Measurements from ENCODE around the gene RPL13.
A peak's percentile ranks its signal among the peaks of the same experiment; 100 is the strongest.

The RPL13 gene

GRCh38 chr16:89560378-89561141, at the start of gene RPL13:
Gene RPL13, plus strand, starts transcription at chr16:89560682. Its CDS starts 278 bp downstream, at chr16:89560960.
- peak; percentile 86 for DNase-seq

GRCh38 chr16:89511374-89511773, 49.1 kb upstream of the RPL13 start:
- no peak for DNase-seq

- DNase-seq: no peak
Measured at GRCh38 chr16:89512453-89512852, 48.0 kb upstream of the RPL13 start.

GRCh38 chr16:89517128-89517527, 43.4 kb upstream of the RPL13 start:
- no peak for DNase-seq

- no peak for DNase-seq
Measured at GRCh38 chr16:89519881-89520280, 40.6 kb upstream of the RPL13 start.

- DNase-seq: no peak
Measured at GRCh38 chr16:89522287-89522686, 38.2 kb upstream of the RPL13 start.

GRCh38 chr16:89523680-89524344, 36.7 kb upstream of the RPL13 start:
- DNase-seq: no peak

- no peak for DNase-seq
Measured at GRCh38 chr16:89525146-89525913, 35.2 kb upstream of the RPL13 start.

GRCh38 chr16:89529097-89529496, 31.4 kb upstream of the RPL13 start:
- DNase-seq: no peak

- no peak for DNase-seq
Measured at GRCh38 chr16:89530401-89531381, 29.8 kb upstream of the RPL13 start.

- no peak for DNase-seq
Measured at GRCh38 chr16:89531821-89532526, 28.5 kb upstream of the RPL13 start.

- DNase-seq: no peak
Measured at GRCh38 chr16:89534252-89534756, 26.2 kb upstream of the RPL13 start.

- DNase-seq: no peak
Measured at GRCh38 chr16:89536371-89536770, 24.1 kb upstream of the RPL13 start.

GRCh38 chr16:89536886-89537548, 23.5 kb upstream of the RPL13 start:
- DNase-seq: no peak

- DNase-seq: no peak
Measured at GRCh38 chr16:89537549-89537925, 22.9 kb upstream of the RPL13 start.

- no peak for DNase-seq
Measured at GRCh38 chr16:89538286-89538685, 22.2 kb upstream of the RPL13 start.

GRCh38 chr16:89540557-89540956, 19.9 kb upstream of the RPL13 start:
- no peak for DNase-seq

- DNase-seq: no peak
Measured at GRCh38 chr16:89541792-89542191, 18.7 kb upstream of the RPL13 start.

- no peak for DNase-seq
Measured at GRCh38 chr16:89544113-89544512, 16.4 kb upstream of the RPL13 start.

- DNase-seq: no peak
Measured at GRCh38 chr16:89544713-89545043, 15.8 kb upstream of the RPL13 start.

Data from NCI-H510A (cell line).